A673 (cell line): ENCODE data around the gene SMCO2. TPM values are rescaled to one million over a fixed set of nuclear protein-coding genes. Genes with fewer than 3 reads are reported as not detected.

Experiments
- BruUV-seq: library from RNA; stranded (reverse); fragments of 400-500 nt; replicated peaks from 2 replicates; lab custom pipeline; 2021; lab: Mats Ljungman, UMichigan
- CTCF ChIA-PET: fragments of 300-600 bp; sonication (Branson Sonifier 250); formaldehyde crosslinking; loops from one replicate; lab custom pipeline; 2022; ENCODE audit warnings: antibody characterized with exemption; lab: Charles Lee
- POLR2A ChIA-PET: fragments of 300-600 bp; sonication (Branson Sonifier 250); formaldehyde crosslinking; loops from one replicate; lab custom pipeline; 2022; ENCODE audit warnings: antibody characterized with exemption; ENCODE audit not compliant: low non-redundant PET; lab: Charles Lee
- DNase-seq: peaks from one replicate; pipeline ENCODE4 v3.0.0-alpha.2; 2015; ENCODE audit warnings: low spot score
- H3K27ac ChIP-seq: fragments of 200-600 bp; sonication (generic); 2 replicates; pipeline ENCODE4 v1.5.1; 2016; ENCODE audit warnings: mixed run types, low read depth, mild to moderate bottlenecking, mixed read lengths, antibody characterized with exemption, low read length; ENCODE audit not compliant: poor library complexity, severe bottlenecking
- H3K27me3 ChIP-seq: fragments of 200-600 bp; sonication (generic); replicated peaks from 2 replicates; pipeline ENCODE4 v1.6.1; 2017; ENCODE audit warnings: mixed run types, low read depth, mild to moderate bottlenecking, mixed read lengths, antibody characterized with exemption, low read length; ENCODE audit not compliant: insufficient read depth, poor library complexity
- H3K36me3 ChIP-seq: fragments of 200-600 bp; sonication (generic); 2 replicates; pipeline ENCODE4 v1.6.1; 2016; ENCODE audit warnings: mixed run types, mild to moderate bottlenecking, mixed read lengths, antibody characterized with exemption, low read length; ENCODE audit not compliant: insufficient read depth, poor library complexity, severe bottlenecking
- H3K4me1 ChIP-seq: fragments of 200-600 bp; sonication (generic); 2 replicates; pipeline ENCODE4 v1.6.1; 2017; ENCODE audit warnings: mixed run types, mild to moderate bottlenecking, mixed read lengths, antibody characterized with exemption, low read length; ENCODE audit not compliant: insufficient read depth, poor library complexity, severe bottlenecking
- H3K4me3 ChIP-seq: fragments of 200-600 bp; sonication (generic); 2 replicates; pipeline ENCODE4 v1.5.1; 2016; ENCODE audit warnings: low read depth, mixed run types, mild to moderate bottlenecking, mixed read lengths, low read length; ENCODE audit not compliant: poor library complexity, severe bottlenecking
- H3K9me3 ChIP-seq: fragments of 200-600 bp; sonication (generic); 2 replicates; pipeline ENCODE4 v1.6.1; 2016; ENCODE audit warnings: mixed run types, low read depth, mild to moderate bottlenecking, mixed read lengths, antibody characterized with exemption, low read length; ENCODE audit not compliant: poor library complexity, severe bottlenecking
- EZH2 ChIP-seq: fragments of 200-600 bp; sonication (generic); IDR thresholded peaks from 2 replicates; pipeline ENCODE4 v1.6.1; 2017; ENCODE audit warnings: borderline replicate concordance, low read depth, mild to moderate bottlenecking, mixed read lengths, antibody characterized with exemption, low read length; ENCODE audit not compliant: poor library complexity, severe bottlenecking
- intact Hi-C: fragments of 100-400 bp; cut with micrococcal nuclease; formaldehyde crosslinking; loops from one replicate; pipeline ENCODE4 v1.10.0; 2022; ENCODE audit not compliant: unreplicated experiment
- total RNA-seq: library from RNA; stranded (reverse); gene quantifications from 2 replicates; pipeline ENCODE4 v1.2.3, GENCODE V29; 2021
- TF ChIP-seq, protein P1 (sequence below): fragments of 300-800, 200-600 bp; sonication (generic); conservative IDR thresholded peaks from 2 replicates; pipeline ENCODE4 v1.5.1; 2017; ENCODE audit warnings: low read depth, mild to moderate bottlenecking, antibody characterized with exemption, low read length, moderate library complexity, mixed read lengths

The SMCO2 gene
- total RNA-seq, 1 experiment from 2014 or later = not detected

DNA sequence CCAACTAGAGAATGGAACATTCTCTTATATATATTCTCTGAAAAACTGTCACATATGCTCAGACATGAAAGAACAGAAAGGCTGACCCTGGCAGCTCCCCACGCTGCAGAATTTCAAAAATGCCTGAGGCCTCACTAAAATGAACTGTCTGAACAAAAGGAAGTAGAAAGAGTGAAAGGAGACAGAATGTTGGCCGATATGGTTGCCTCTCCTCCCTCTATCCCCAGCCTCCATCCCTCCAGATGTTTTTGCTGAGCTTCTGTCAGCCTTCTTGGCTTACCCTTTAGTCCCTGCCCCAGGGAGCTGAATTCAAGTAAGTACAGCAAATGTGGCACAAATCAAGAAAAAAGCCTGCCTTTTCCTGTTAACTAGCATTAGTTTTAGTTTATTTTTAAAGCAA is 6.9 kb downstream of the SMCO2 start:
- no peaks in the 10 kb centered on the region for H3K9me3 ChIP-seq
- no peak for DNase-seq
- CTCF ChIA-PET = no interaction called here
- TF ChIP-seq, protein P1, sequence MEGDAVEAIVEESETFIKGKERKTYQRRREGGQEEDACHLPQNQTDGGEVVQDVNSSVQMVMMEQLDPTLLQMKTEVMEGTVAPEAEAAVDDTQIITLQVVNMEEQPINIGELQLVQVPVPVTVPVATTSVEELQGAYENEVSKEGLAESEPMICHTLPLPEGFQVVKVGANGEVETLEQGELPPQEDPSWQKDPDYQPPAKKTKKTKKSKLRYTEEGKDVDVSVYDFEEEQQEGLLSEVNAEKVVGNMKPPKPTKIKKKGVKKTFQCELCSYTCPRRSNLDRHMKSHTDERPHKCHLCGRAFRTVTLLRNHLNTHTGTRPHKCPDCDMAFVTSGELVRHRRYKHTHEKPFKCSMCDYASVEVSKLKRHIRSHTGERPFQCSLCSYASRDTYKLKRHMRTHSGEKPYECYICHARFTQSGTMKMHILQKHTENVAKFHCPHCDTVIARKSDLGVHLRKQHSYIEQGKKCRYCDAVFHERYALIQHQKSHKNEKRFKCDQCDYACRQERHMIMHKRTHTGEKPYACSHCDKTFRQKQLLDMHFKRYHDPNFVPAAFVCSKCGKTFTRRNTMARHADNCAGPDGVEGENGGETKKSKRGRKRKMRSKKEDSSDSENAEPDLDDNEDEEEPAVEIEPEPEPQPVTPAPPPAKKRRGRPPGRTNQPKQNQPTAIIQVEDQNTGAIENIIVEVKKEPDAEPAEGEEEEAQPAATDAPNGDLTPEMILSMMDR = no peak
- no peak for TF ChIP-seq EZH2
- no peak overlapping the region for H3K4me3 ChIP-seq
- no peak overlapping the region for H3K27ac ChIP-seq
- no peaks in the 10 kb centered on the region for H3K27me3 ChIP-seq
- H3K4me1 ChIP-seq = no peaks in the 10 kb centered on the region
- intact Hi-C loops = no loop called here
- H3K36me3 ChIP-seq = no peaks in the 10 kb centered on the region
- POLR2A ChIA-PET = no interaction called here
- BruUV-seq = no TSS peak

- DNase-seq = no peak
- no peaks in the 10 kb centered on the region for H3K36me3 ChIP-seq
- no peaks in the 10 kb centered on the region for H3K27me3 ChIP-seq
- BruUV-seq = no TSS peak
- TF ChIP-seq, protein P1 = no peak
- TF ChIP-seq EZH2 = no peak
- ChIA-PET POLR2A (no interaction called here), CTCF (no interaction called here)
- intact Hi-C loops = no loop called here
- no peak overlapping the region for H3K27ac ChIP-seq
- no peaks in the 10 kb centered on the region for H3K9me3 ChIP-seq
- H3K4me1 ChIP-seq = no peaks in the 10 kb centered on the region
- H3K4me3 ChIP-seq = no peak overlapping the region
Measured at GRCh38 chr12:27455589-27455988, 9.1 kb downstream of the SMCO2 start.

DNA sequence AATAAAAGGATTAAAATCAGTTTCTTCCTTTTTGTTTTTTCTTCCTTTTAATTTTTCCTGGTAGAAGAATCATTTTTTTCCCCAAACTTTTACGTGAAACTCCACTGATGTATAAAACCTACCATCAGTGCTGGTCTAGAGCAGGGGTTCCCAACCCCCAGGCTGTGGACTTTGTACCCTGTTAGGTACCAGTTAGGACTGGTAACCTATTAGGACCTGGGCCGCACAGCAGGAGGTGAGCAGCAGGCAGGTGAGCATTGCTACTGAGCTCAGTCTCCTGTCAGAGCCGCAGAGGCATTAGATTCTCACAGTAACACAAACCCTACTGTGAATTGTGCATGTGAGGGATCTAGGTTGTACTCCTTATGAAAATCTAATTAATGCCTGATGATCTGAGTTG is 10.1 kb downstream of the SMCO2 start:
- no TSS peak for BruUV-seq
- no peak overlapping the region for H3K27ac ChIP-seq
- H3K9me3 ChIP-seq = no peaks in the 10 kb centered on the region
- no peak overlapping the region for H3K4me3 ChIP-seq
- TF ChIP-seq EZH2 = no peak
- TF ChIP-seq, protein P1 = no peak
- H3K27me3 ChIP-seq = no peaks in the 10 kb centered on the region
- no peak for DNase-seq
- no peaks in the 10 kb centered on the region for H3K36me3 ChIP-seq
- intact Hi-C loops = no loop called here
- ChIA-PET CTCF (no interaction called here), POLR2A (no interaction called here)
- no peaks in the 10 kb centered on the region for H3K4me1 ChIP-seq
